MM.1S (cell line): ENCODE data around the gene NEK5.

Experiments used
- CTCF ChIP-seq: fragments of 300-600 bp; sonication (generic); IDR thresholded peaks from 2 replicates; pipeline ENCODE4 v1.5.1; 2016; ENCODE audit warnings: antibody characterized with exemption, low read length, mixed read lengths
- EZH2 ChIP-seq: fragments of 300-600 bp; sonication (generic); optimal IDR thresholded peaks from 2 replicates; pipeline ENCODE3; 2017; ENCODE audit warnings: low read depth, mild to moderate bottlenecking, antibody characterized with exemption, low read length, mixed read lengths

DNA sequence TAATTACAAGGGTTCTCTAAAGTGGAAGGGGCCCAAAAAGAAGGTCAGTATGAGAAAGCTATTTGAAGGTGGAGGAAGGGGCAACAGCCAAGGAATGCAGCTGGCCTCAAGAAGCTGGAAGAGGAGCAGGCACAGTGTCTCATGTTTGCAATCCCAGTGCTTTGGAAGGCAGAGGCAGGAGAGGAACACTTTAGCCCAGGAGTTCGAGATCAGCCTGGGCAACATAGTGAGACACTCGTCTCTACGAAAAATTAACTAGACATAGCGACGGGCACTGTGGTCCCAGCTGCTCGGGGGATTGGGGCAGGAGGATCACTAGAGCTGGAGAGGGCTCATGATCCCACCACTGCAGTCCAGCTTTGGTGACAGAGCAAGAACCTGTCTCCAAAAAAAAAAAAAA, 31.2 kb upstream of the NEK5 start:
- TF ChIP-seq CTCF (no peak), EZH2 (no peak)
